ENCODE measurements around the gene RNU1-2. TPM values are rescaled to one million over a fixed set of nuclear protein-coding genes. Genes with fewer than 3 reads are reported as not detected.
"Not testable (repeated sequence)": the region's sequence is repeated elsewhere in the genome, so short reads cannot be mapped to it uniquely, and the experiment has no call there.

The RNU1-2 gene
- total and polyA plus RNA-seq, 8 donors = 1.5 to 3,444 (median 2.8) TPM

DNA sequence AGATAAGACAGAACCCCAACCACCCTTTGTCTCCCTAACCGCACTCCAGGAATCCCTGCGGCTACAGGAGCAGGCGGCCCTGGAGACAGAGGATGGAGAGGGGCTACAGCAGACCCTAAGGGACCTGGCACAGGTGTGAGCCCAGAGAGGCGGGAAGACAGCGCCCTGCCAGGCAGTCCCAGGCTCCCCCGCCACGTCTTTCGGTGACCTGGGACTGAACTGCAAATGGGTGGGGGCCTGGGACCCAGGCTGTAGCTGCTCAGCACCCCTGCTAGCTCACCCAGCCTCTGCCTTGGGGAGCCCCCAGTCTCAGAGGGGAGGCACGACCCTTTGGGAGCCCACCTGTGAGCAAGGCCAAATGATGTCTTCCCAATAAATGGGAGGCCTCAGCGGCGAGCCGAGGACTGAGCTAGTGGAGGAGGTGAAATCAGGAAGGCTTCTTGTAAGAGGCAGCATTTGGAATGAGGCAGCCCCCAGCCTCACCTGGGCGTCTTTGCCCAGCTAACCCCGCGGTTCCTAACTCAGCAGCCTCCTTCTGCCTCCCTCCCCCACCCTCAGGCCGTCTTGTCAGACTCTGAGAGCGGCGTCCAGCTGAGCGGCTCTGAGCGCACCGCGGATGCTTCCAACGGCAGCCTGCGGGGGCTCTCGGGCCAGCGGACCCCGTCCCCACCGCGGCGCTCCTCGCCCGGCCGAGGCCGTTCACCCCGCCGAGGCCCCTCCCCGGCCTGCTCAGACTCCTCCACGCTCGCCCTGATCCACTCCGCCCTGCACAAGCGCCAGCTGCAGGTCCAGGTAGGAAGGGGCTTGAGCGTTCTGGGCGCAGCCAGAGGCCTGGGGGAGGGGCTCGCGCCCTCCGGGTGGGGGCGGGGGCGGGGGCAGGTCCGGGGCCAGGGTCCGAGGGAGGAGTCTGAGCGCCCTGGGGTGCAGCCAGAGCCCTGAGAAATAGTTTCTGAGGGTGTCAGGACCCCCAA, 42.9 kb downstream of the RNU1-2 start:
- Histone ChIP-seq H3K4me1 (no peaks in the 10 kb centered on the region), H3K27me3 (no peaks in the 10 kb centered on the region), H3K27ac (no peak overlapping the region), H3K4me3 (no peak overlapping the region), H3K36me3 (peaks cover 0 to 50% of the 10 kb centered on the region in 2 donors), H3K9me3 (no peaks in the 10 kb centered on the region)
- TF ChIP-seq CTCF (IDR thresholded peaks at IDR 0.05) = no peak
- intact Hi-C loops (cut with DNase I) = no loop called here
- ATAC-seq (no peak), DNase-seq (no peak)

DNA sequence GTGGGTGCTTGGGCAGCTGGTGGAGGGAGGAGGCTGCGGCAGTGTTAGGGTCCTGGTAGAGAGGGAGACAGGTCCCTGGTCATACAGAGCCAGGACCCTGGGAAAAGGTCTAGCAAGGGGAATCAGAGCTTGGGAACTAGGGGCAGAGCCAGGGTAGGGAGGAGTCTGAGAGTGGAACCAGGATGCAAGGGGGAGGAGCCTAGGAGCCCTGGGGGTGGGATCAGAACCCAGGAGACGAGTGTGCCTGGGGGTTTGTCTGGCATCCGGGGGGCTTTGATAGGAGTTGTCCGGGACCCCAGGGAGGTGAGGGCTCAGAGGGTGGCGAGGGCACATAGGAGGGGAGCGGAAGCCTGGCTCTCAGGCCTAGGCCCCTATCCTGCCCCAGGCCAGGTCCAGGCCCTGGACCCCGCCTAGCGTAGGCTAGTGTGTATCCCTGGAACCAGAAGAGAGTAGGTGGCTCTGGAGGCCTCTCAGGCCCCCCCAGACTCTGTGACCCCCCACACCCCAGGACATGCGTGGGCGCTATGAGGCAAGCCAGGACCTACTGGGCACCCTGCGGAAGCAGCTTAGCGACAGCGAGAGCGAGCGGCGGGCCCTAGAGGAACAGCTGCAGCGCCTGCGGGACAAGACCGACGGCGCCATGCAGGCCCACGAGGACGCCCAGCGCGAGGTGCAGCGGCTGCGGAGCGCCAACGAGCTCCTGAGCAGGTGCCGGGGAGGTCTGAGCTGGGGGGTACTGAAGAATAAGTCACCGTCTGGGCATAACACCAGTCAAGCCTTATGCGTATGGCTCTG, 43.8 kb downstream of the RNU1-2 start:
- H3K27me3 ChIP-seq; intact Hi-C loops (cut with DNase I); H3K9me3 ChIP-seq; H3K27ac ChIP-seq; H3K4me3 ChIP-seq; H3K4me1 ChIP-seq; ATAC-seq: not testable (repeated sequence)
- peaks cover 0 to 59% of the 10 kb centered on the region in 2 donors for H3K36me3 ChIP-seq
- DNase-seq = peak in 1 of 4 donors; percentile 82

- H3K36me3 ChIP-seq = peaks cover 0 to 57% of the 10 kb centered on the region in 2 donors
- intact Hi-C loops (cut with DNase I) = no loop called here
- TF ChIP-seq CTCF (IDR thresholded peaks at IDR 0.05) = no peak
- H3K27ac ChIP-seq = no peak overlapping the region
- no peaks in the 10 kb centered on the region for H3K27me3 ChIP-seq
- no peaks in the 10 kb centered on the region for H3K4me1 ChIP-seq
- DNase-seq = no peak
- H3K9me3 ChIP-seq = no peaks in the 10 kb centered on the region
- no peak for ATAC-seq
- H3K4me3 ChIP-seq = no peak overlapping the region
Observed at GRCh38 chr1:16944038-16944437, 48.3 kb downstream of the RNU1-2 start.

DNA sequence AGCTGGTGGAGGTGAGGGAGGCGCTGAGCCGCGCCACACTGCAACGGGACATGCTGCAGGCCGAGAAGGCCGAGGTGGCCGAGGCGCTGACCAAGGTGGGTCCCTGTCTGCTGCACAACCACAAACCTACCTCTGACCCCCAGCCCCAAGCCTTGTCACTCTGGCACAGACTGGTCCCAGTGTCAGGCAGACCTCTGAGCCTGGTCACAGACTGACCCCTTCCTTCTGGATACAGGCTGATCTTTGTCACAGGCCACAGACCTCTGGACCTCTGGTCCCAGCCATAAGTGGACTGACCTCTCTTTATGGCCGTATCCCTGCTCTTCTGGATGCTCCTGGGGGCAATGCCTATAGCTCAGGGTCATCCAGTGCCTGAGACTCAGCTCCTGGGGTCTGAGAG, 49.7 kb downstream of the RNU1-2 start:
- H3K4me1 ChIP-seq; H3K27me3 ChIP-seq; H3K4me3 ChIP-seq; DNase-seq; H3K27ac ChIP-seq; intact Hi-C loops (cut with DNase I); H3K9me3 ChIP-seq: not testable (repeated sequence)
- peaks cover 0 to 48% of the 10 kb centered on the region in 2 donors for H3K36me3 ChIP-seq
- ATAC-seq = peak; percentile 8

Small RNA genes lying within 50 kb of the gene (microRNA-seq; reads per million reads assigned to microRNA genes)
- 0 reads per million in 2 donors for gene MIR3675

Other genes starting within 250 kb of the RNU1-2 start
- gene RNU1-3, start 229.0 kb upstream of the RNU1-2 start, total RNA-seq = 1,000 to 10,000 TPM; 2,748 to 3,444 TPM
- gene RNU1-3, start 229.0 kb upstream of the RNU1-2 start, polyA plus RNA-seq (ENCODE audit: insufficient read length in 6 of 6) = 1 to 10 TPM; 1.5 to 9.4 (median 2.1) TPM
- 1,000 to 10,000 TPM; 2,748 to 3,444 TPM for gene RNU1-4, start 155.5 kb upstream of the RNU1-2 start, total RNA-seq
- gene RNU1-4, start 155.5 kb upstream of the RNU1-2 start, polyA plus RNA-seq (ENCODE audit: insufficient read length in 6 of 6) = 1 to 10 TPM; 1.5 to 9.4 (median 2.1) TPM
- 10 to 100 TPM; 19.1 to 19.7 TPM for gene CROCC, start 26.0 kb downstream of the RNU1-2 start, total RNA-seq
- 10 to 100 TPM; 43.5 to 66.2 (median 58.3) TPM for gene CROCC, start 26.0 kb downstream of the RNU1-2 start, polyA plus RNA-seq (ENCODE audit: insufficient read length in 6 of 6)
- gene MFAP2, start 84.6 kb downstream of the RNU1-2 start, total RNA-seq = 10 to 100 TPM in 1 of 2 donors, 1 to 10 TPM in 1; 8.0 to 54.3 TPM
- gene MFAP2, start 84.6 kb downstream of the RNU1-2 start, polyA plus RNA-seq (ENCODE audit: insufficient read length in 6 of 6) = 100 to 1,000 TPM; 256 to 380 (median 302) TPM
- 10 to 100 TPM; 63.6 to 65.0 TPM for gene ATP13A2, start 115.9 kb downstream of the RNU1-2 start, total RNA-seq
- gene ATP13A2, start 115.9 kb downstream of the RNU1-2 start, polyA plus RNA-seq (ENCODE audit: insufficient read length in 6 of 6) = 10 to 100 TPM; 23.6 to 39.4 (median 32.3) TPM
- gene SDHB, start 158.1 kb downstream of the RNU1-2 start, total RNA-seq = 100 to 1,000 TPM in 1 of 2 donors, 10 to 100 TPM in 1; 87.7 to 110 TPM
- gene SDHB, start 158.1 kb downstream of the RNU1-2 start, polyA plus RNA-seq (ENCODE audit: insufficient read length in 6 of 6) = 100 to 1,000 TPM in 2 of 6 donors, 10 to 100 TPM in 4; 86.8 to 108 (median 98.1) TPM
- 10 to 100 TPM in 1 of 2 donors, 1 to 10 TPM in 1; 2.2 to 35.4 TPM for gene PADI2, start 223.5 kb downstream of the RNU1-2 start, total RNA-seq
- 10 to 100 TPM in 4 of 6 donors, 1 to 10 TPM in 2; 7.0 to 16.1 (median 10.6) TPM for gene PADI2, start 223.5 kb downstream of the RNU1-2 start, polyA plus RNA-seq (ENCODE audit: insufficient read length in 6 of 6)